ENCODE measurements around the gene AK5. TPM values are rescaled to one million over a fixed set of nuclear protein-coding genes. Genes with fewer than 3 reads are reported as not detected.
"Not testable (repeated sequence)": the region's sequence is repeated elsewhere in the genome, so short reads cannot be mapped to it uniquely, and the experiment has no call there.

AK5 gene
- total RNA-seq, 1 donor from 2014 or later: not detected

- Mint-ChIP-seq H3K27ac (no peak overlapping the region), H3K9me3 (peaks cover 10% of the 10 kb centered on the region), H3K4me3 (no peak overlapping the region), H3K4me1 (peaks cover 2% of the 10 kb centered on the region), H3K27me3 (peaks cover 32% of the 10 kb centered on the region), H3K36me3 (ENCODE audit: low read depth) (no peaks in the 10 kb centered on the region)
- POLR2A ChIA-PET: no interaction called here
- intact Hi-C loops (cut with micrococcal nuclease): no loop called here
- no peak for TF ChIP-seq CTCF (IDR thresholded peaks at IDR 0.05)
- CTCF ChIA-PET: no interaction called here
- ATAC-seq (ENCODE audit: low read depth): no peak
- no peak for DNase-seq
Observed at GRCh38 chr1:77407738-77408375, 126.0 kb downstream of the AK5 start.

GRCh38 chr1:77408933-77409332 is 127.1 kb downstream of the AK5 start:
- POLR2A ChIA-PET; DNase-seq; intact Hi-C loops (cut with micrococcal nuclease); H3K36me3 Mint-ChIP-seq (ENCODE audit: low read depth); ATAC-seq (ENCODE audit: low read depth); H3K4me3 Mint-ChIP-seq; H3K27ac Mint-ChIP-seq; H3K9me3 Mint-ChIP-seq; CTCF ChIA-PET: not testable (repeated sequence)
- Mint-ChIP-seq H3K27me3 (peaks cover 43% of the 10 kb centered on the region), H3K4me1 (peaks cover 13% of the 10 kb centered on the region)

- no peak for DNase-seq
- Mint-ChIP-seq H3K27ac (no peak overlapping the region), H3K27me3 (peaks cover 48% of the 10 kb centered on the region), H3K4me3 (no peak overlapping the region), H3K36me3 (ENCODE audit: low read depth) (no peaks in the 10 kb centered on the region), H3K9me3 (peaks cover 12% of the 10 kb centered on the region), H3K4me1 (peaks cover 15% of the 10 kb centered on the region)
- no peak for TF ChIP-seq CTCF (IDR thresholded peaks at IDR 0.05)
- ATAC-seq (ENCODE audit: low read depth): no peak
- intact Hi-C loops (cut with micrococcal nuclease): no loop called here
- ChIA-PET CTCF (no interaction called here), POLR2A (no interaction called here)
Observed at GRCh38 chr1:77412069-77412819, 130.4 kb downstream of the AK5 start.

GRCh38 chr1:77412820-77413530 is 131.2 kb downstream of the AK5 start:
- H3K4me1 Mint-ChIP-seq: peaks cover 15% of the 10 kb centered on the region
- no peak overlapping the region for H3K4me3 Mint-ChIP-seq
- H3K9me3 Mint-ChIP-seq: peaks cover 12% of the 10 kb centered on the region
- no peaks in the 10 kb centered on the region for H3K36me3 Mint-ChIP-seq (ENCODE audit: low read depth)
- POLR2A ChIA-PET: no interaction called here
- TF ChIP-seq CTCF (IDR thresholded peaks at IDR 0.05): no peak
- intact Hi-C loops (cut with micrococcal nuclease): no loop called here
- ATAC-seq (ENCODE audit: low read depth) (no peak), DNase-seq (no peak)
- peaks cover 51% of the 10 kb centered on the region for H3K27me3 Mint-ChIP-seq
- H3K27ac Mint-ChIP-seq: no peak overlapping the region
- CTCF ChIA-PET: no interaction called here

GRCh38 chr1:77413541-77414335 is 131.9 kb downstream of the AK5 start:
- peaks cover 15% of the 10 kb centered on the region for H3K4me1 Mint-ChIP-seq

More at GRCh38 chr1:77413541-77414335, 131.9 kb downstream of the AK5 start:
- H3K9me3 Mint-ChIP-seq: peaks cover 11% of the 10 kb centered on the region
- no peak overlapping the region for H3K4me3 Mint-ChIP-seq
- TF ChIP-seq CTCF (IDR thresholded peaks at IDR 0.05): no peak
- H3K36me3 Mint-ChIP-seq (ENCODE audit: low read depth): no peaks in the 10 kb centered on the region
- intact Hi-C loops (cut with micrococcal nuclease): no loop called here
- H3K27ac Mint-ChIP-seq: no peak overlapping the region
- ChIA-PET POLR2A (no interaction called here), CTCF (no interaction called here)
- DNase-seq (no peak), ATAC-seq (ENCODE audit: low read depth) (peak; percentile 18)
- H3K27me3 Mint-ChIP-seq: peaks cover 53% of the 10 kb centered on the region

Measured in activated B cell treated with CpG ODN at 0.5 μM for 24 hours (primary cell).